ENCODE measurements around the gene CDC42. TPM values are rescaled to one million over a fixed set of nuclear protein-coding genes. Genes with fewer than 3 reads are reported as not detected.
"Not testable (repeated sequence)": the region's sequence is repeated elsewhere in the genome, so short reads cannot be mapped to it uniquely, and the experiment has no call there.

Gene CDC42
- total and polyA plus RNA-seq, 4 donors: 387 to 542 (median 425) TPM

DNA sequence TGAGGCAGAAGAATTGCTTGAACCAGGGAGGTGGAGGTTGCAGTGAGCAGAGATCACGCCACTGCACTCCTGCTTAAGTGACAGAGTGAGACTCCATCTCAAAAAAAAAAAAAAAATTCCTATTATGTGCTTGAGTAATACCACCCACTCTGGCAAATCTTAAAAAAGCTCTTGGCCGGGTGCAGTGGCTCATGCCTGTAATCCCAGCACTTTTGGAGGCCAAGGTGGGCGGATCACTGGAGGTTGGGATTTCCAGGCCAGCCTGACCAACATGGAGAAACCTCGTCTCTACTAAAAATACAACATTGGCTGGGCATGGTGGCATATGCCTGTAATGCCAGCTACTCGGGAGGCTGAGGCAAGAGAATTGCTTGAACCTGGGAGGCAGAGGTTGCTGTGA, 17.7 kb upstream of the CDC42 start:
- not testable (repeated sequence) for H3K4me1 ChIP-seq (ENCODE audit: control insufficient read depth, insufficient read depth, low read length); H3K9me3 ChIP-seq (ENCODE audit: control insufficient read depth, insufficient read depth, low read length); H3K36me3 ChIP-seq (ENCODE audit: control insufficient read depth, insufficient read depth, low read length); DNase-seq (ENCODE audit: low read depth in 4 of 6, low spot score in 6 of 6); H3K27me3 ChIP-seq (ENCODE audit: control insufficient read depth, insufficient read depth, low read length); H3K4me3 ChIP-seq (ENCODE audit: low read depth, low read length); H3K27ac ChIP-seq (ENCODE audit: low read depth, low read length)
- WGBS (ENCODE audit: insufficient coverage): 100% methylated on average over 1 of the region's 5 CpGs

DNA sequence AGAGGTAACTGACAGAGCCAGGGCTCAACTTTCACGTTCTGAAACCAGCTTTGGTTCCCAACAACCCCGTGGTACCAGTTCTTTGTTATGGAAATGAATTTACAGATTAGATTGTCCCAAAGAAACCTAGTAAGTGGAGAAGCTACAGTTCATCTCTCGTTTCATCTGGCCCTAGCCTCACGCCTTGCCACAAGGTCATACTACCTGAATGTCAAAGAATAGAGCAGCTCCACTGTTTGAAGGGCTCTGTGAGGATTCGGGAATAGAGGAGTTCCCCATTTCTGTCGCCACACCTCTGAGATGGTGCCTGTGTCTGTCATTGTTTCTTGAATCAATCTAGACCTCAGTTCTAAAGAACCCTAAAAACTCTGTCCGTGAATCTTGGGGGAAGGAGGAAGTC, 15.0 kb upstream of the CDC42 start:
- H3K4me1 ChIP-seq (ENCODE audit: control insufficient read depth, insufficient read depth, low read length): peaks cover 11% of the 10 kb centered on the region
- H3K9me3 ChIP-seq (ENCODE audit: control insufficient read depth, insufficient read depth, low read length): no peaks in the 10 kb centered on the region
- no peaks in the 10 kb centered on the region for H3K36me3 ChIP-seq (ENCODE audit: control insufficient read depth, insufficient read depth, low read length)
- 40% methylated on average over 1 of the region's 7 CpGs for WGBS (ENCODE audit: insufficient coverage)
- H3K27ac ChIP-seq (ENCODE audit: low read depth, low read length): no peak overlapping the region
- DNase-seq (ENCODE audit: low read depth in 4 of 6, low spot score in 6 of 6): no peak
- no peak overlapping the region for H3K4me3 ChIP-seq (ENCODE audit: low read depth, low read length)
- H3K27me3 ChIP-seq (ENCODE audit: control insufficient read depth, insufficient read depth, low read length): no peaks in the 10 kb centered on the region

DNA sequence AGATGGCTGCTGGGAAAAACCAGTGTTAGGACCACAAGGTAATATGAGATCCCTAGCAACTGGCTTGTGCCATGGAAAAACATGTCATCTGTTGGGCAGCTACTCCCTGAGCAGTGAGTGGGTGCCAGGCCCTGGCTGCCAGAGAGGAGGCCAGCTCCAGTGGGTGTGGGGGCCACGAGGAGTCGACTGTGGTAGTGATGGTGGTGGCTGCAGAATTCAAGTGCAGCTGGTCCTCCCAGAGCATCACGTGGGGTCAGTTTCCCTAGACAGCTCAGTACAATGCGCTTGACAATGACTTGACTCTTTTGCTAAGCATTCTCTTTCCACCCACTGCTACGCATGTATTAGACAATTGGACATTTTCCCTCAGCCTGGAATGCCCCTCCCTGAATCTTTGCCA, 14.5 kb upstream of the CDC42 start:
- WGBS (ENCODE audit: insufficient coverage): 73% methylated on average over 4 of the region's 5 CpGs

DNA sequence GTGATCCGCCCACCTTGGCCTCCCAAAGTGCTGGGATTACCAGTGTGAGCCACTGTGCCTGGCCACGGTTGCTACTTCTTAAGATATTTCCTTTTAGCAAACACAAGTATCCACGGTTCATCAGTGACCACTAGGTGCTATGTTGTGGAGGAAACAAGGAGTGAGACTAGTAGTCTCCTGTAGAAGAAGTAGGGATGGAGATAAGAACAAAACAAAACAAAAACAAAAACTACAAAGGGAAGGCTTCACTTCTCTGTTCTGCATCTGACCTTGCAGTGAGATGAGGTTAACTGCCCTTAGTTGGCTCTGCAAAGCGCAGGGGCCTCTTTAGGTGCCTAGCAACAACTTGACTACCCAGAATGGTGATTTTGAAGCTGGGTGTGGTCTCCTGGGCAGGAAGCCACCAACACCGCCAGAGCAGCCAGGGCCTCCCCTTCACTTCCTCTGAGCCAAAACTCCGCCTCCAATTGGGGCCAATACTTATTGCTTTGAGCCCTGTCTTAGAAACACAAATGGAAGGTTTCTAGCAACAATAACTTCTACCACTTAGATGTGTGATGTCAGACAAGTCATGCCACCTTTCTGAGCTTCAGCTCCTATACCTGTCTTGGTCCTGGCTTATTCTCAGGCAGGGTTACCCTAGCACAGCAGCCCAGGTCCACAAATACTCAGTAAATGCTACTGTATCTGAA, 12.8 kb upstream of the CDC42 start:
- H3K9me3 ChIP-seq (ENCODE audit: control insufficient read depth, insufficient read depth, low read length): no peaks in the 10 kb centered on the region
- peak in 2 of 6 donors; percentile 64 to 68 for DNase-seq (ENCODE audit: low read depth in 4 of 6, low spot score in 6 of 6)
- WGBS (ENCODE audit: insufficient coverage): 36% methylated on average over 4 of the region's 6 CpGs
- no peaks in the 10 kb centered on the region for H3K27me3 ChIP-seq (ENCODE audit: control insufficient read depth, insufficient read depth, low read length)
- peaks cover 11% of the 10 kb centered on the region for H3K4me1 ChIP-seq (ENCODE audit: control insufficient read depth, insufficient read depth, low read length)
- H3K36me3 ChIP-seq (ENCODE audit: control insufficient read depth, insufficient read depth, low read length): no peaks in the 10 kb centered on the region
- H3K4me3 ChIP-seq (ENCODE audit: low read depth, low read length): no peak overlapping the region
- no peak overlapping the region for H3K27ac ChIP-seq (ENCODE audit: low read depth, low read length)

More for the DNA sequence above, 14.5 kb upstream of the CDC42 start:
- Histone ChIP-seq H3K27ac (ENCODE audit: low read depth, low read length) (no peak overlapping the region), H3K4me1 (ENCODE audit: control insufficient read depth, insufficient read depth, low read length) (peaks cover 11% of the 10 kb centered on the region), H3K9me3 (ENCODE audit: control insufficient read depth, insufficient read depth, low read length) (no peaks in the 10 kb centered on the region), H3K27me3 (ENCODE audit: control insufficient read depth, insufficient read depth, low read length) (no peaks in the 10 kb centered on the region), H3K4me3 (ENCODE audit: low read depth, low read length) (no peak overlapping the region), H3K36me3 (ENCODE audit: control insufficient read depth, insufficient read depth, low read length) (no peaks in the 10 kb centered on the region)
- no peak for DNase-seq (ENCODE audit: low read depth in 4 of 6, low spot score in 6 of 6)

DNA sequence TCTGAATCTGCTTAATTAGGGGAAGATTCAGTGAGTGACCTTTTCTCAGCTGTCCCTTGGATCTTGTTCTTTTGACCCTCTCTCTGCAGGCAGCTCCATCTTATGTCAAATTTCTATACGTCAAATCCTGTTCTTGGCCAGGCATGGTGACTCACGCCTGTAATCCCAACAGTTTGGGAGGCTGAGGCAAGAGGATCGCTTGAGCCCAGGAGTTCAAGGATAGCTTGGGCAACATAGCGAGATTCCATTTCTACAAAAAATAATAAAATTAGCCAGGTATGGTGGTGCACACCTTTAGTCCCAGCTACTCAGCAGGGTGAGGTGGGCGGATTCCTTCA, 12.3 kb upstream of the CDC42 start:
- no peak overlapping the region for H3K27ac ChIP-seq (ENCODE audit: low read depth, low read length)
- peaks cover 11% of the 10 kb centered on the region for H3K4me1 ChIP-seq (ENCODE audit: control insufficient read depth, insufficient read depth, low read length)
- DNase-seq (ENCODE audit: low read depth in 4 of 6, low spot score in 6 of 6): no peak
- no peak overlapping the region for H3K4me3 ChIP-seq (ENCODE audit: low read depth, low read length)
- WGBS (ENCODE audit: insufficient coverage): 82% methylated on average over 2 of the region's 5 CpGs
- no peaks in the 10 kb centered on the region for H3K9me3 ChIP-seq (ENCODE audit: control insufficient read depth, insufficient read depth, low read length)
- H3K27me3 ChIP-seq (ENCODE audit: control insufficient read depth, insufficient read depth, low read length): no peaks in the 10 kb centered on the region
- H3K36me3 ChIP-seq (ENCODE audit: control insufficient read depth, insufficient read depth, low read length): no peaks in the 10 kb centered on the region

DNA sequence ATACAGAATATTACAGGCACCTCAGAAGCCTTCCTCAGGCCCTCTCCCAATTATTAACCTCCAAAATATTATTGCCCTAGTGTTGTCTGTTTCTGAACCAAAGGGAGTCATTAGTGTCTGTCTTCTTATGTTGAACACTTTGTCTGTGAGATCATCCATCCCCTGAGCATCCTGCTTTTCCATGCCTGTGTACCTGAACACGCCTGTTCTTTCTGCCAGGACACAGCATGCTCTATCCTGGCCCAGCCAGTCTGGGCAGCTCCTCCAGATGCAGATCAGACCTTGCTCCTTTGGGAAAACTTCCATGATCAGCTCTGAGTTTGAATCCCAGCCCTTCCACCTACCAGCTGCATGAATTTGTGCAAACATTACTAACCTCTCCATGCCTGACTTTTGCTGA, 11.0 kb upstream of the CDC42 start:
- no peak overlapping the region for H3K27ac ChIP-seq (ENCODE audit: low read depth, low read length)
- peaks cover 11% of the 10 kb centered on the region for H3K4me1 ChIP-seq (ENCODE audit: control insufficient read depth, insufficient read depth, low read length)
- no peaks in the 10 kb centered on the region for H3K9me3 ChIP-seq (ENCODE audit: control insufficient read depth, insufficient read depth, low read length)
- no peaks in the 10 kb centered on the region for H3K36me3 ChIP-seq (ENCODE audit: control insufficient read depth, insufficient read depth, low read length)
- WGBS (ENCODE audit: insufficient coverage): 100% methylated on average over 1 of the region's 1 CpG
- no peak for DNase-seq (ENCODE audit: low read depth in 4 of 6, low spot score in 6 of 6)
- no peak overlapping the region for H3K4me3 ChIP-seq (ENCODE audit: low read depth, low read length)
- no peaks in the 10 kb centered on the region for H3K27me3 ChIP-seq (ENCODE audit: control insufficient read depth, insufficient read depth, low read length)

DNA sequence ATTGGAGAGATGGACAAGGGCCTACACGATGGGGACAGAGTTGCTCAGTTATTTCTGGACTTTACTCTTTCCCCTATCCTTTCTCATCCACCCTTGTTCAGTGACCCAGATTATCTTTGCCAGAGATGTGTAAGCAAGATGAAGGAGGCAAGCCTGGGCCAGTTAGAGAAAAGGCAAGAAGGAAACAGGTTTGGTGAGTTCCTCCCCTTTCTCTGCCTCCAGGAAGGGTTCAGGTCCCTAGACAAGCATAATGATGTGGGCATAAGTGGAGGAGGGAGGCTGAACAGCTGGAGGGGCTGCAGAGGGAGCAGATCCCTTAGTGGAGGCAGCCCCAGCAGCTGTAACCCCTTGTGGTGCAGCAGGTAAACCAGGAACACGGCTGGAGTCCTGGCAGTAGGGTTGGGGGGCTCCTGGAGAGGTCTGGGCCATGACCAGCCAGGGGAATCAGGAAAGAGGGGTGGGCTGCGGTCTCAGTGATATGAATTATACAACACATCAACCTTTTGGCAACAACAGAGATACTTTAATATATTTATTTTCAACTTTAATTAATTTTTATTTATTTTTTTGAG, 9.2 kb upstream of the CDC42 start:
- Histone ChIP-seq H3K27me3 (ENCODE audit: control insufficient read depth, insufficient read depth, low read length) (no peaks in the 10 kb centered on the region), H3K4me3 (ENCODE audit: low read depth, low read length) (no peak overlapping the region), H3K27ac (ENCODE audit: low read depth, low read length) (no peak overlapping the region), H3K9me3 (ENCODE audit: control insufficient read depth, insufficient read depth, low read length) (no peaks in the 10 kb centered on the region), H3K36me3 (ENCODE audit: control insufficient read depth, insufficient read depth, low read length) (no peaks in the 10 kb centered on the region), H3K4me1 (ENCODE audit: control insufficient read depth, insufficient read depth, low read length) (peaks cover 7% of the 10 kb centered on the region)
- DNase-seq (ENCODE audit: low read depth in 4 of 6, low spot score in 6 of 6): no peak
- 67% methylated on average over 1 of the region's 3 CpGs for WGBS (ENCODE audit: insufficient coverage)

DNA sequence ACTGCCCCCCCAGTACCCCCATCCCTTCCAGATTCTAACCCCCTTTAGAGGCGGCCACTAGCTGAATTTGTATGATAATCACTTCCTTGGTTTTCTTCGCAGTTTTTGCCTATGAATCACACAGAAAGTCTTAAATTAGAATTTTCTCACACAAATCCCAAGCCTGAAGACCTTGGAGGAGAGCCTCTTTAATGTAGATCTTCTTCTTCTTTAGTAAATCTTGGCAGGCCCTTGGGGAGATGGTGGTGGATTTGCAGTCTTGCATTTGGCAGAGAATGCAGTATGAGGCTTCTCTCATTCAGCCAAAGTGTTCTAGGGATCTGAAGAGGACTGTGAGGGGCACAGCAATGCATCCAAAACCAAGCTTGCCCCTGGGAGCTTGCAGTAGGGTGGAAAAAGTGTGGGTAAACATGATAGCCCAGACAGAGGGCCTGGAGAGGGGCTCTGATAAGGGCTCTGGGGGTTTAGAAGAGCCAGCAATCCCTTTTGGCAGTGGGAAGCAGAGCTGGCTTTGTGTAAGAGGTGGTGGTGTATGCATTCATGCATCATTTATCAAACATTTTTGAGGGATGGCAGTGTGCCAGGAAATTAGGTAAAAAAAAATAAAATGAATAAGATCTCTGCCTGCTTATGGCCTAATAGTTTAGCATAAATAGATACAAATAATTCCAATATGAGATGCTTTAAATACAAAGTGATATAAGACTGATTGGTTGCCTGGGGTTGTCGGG, 7.7 kb upstream of the CDC42 start:
- Histone ChIP-seq H3K27ac (ENCODE audit: low read depth, low read length) (no peak overlapping the region), H3K4me1 (ENCODE audit: control insufficient read depth, insufficient read depth, low read length) (peaks cover 1% of the 10 kb centered on the region), H3K9me3 (ENCODE audit: control insufficient read depth, insufficient read depth, low read length) (no peaks in the 10 kb centered on the region), H3K4me3 (ENCODE audit: low read depth, low read length) (no peak overlapping the region), H3K36me3 (ENCODE audit: control insufficient read depth, insufficient read depth, low read length) (no peaks in the 10 kb centered on the region), H3K27me3 (ENCODE audit: control insufficient read depth, insufficient read depth, low read length) (no peaks in the 10 kb centered on the region)
- DNase-seq (ENCODE audit: low read depth in 4 of 6, low spot score in 6 of 6): peak in 1 of 6 donors; percentile 74
- WGBS (ENCODE audit: insufficient coverage): 95% methylated on average over 1 of the region's 3 CpGs

DNA sequence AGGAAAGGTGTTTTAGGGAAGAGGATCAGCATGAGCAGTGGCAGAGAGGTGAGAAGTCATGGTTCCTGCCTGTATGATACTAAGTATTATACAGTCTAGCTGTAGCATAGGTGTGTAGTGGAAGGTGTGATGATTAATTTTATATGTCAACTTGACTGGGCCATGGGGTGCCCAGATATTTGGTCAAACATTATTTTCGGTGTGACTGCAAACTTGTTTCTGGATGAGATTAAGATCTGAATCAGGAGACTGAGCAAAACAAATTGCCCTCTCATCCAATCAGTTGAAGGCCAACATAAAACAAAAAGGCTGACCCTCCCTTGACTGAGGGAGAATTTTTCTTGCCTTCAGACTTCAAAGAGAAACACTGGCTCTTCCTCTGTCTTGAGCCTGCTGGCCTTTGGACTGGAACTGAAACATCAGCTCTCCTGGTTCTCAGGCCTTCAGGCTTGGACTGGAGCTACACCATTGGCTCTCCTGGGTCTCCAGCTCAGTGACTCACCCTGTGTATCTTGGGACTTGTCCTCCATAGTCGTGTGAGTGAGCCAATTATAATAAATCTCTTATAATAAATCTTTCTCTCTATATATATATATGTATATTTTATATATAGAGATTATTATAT, 6.8 kb upstream of the CDC42 start:
- Histone ChIP-seq H3K4me1 (ENCODE audit: control insufficient read depth, insufficient read depth, low read length) (no peaks in the 10 kb centered on the region), H3K27ac (ENCODE audit: low read depth, low read length) (no peak overlapping the region), H3K9me3 (ENCODE audit: control insufficient read depth, insufficient read depth, low read length) (no peaks in the 10 kb centered on the region), H3K36me3 (ENCODE audit: control insufficient read depth, insufficient read depth, low read length) (no peaks in the 10 kb centered on the region), H3K4me3 (ENCODE audit: low read depth, low read length) (no peak overlapping the region), H3K27me3 (ENCODE audit: control insufficient read depth, insufficient read depth, low read length) (no peaks in the 10 kb centered on the region)
- DNase-seq (ENCODE audit: low read depth in 4 of 6, low spot score in 6 of 6): no peak
- WGBS (ENCODE audit: insufficient coverage): no CpG with 5 or more reads among the region's 2 CpGs
